GM18873 (cell line): ENCODE results near the gene PCYT2.

Source experiments
- ATAC-seq: cut with Tn5 transposase; IDR thresholded peaks from one replicate; pipeline ENCODE4 v1.9.1; 2021; ENCODE audit warnings: mild to moderate bottlenecking, moderate library complexity, moderate number of reproducible peaks; ENCODE audit not compliant: unreplicated experiment, low FRiP score

The PCYT2 gene

GRCh38 chr17:81914103-81914850, 3.1 kb upstream of the PCYT2 start:
- ATAC-seq, result no peak

GRCh38 chr17:81913394-81914102, 2.3 kb upstream of the PCYT2 start:
- no peak for ATAC-seq

GRCh38 chr17:81912441-81913309, 1.5 kb upstream of the PCYT2 start:
- no peak for ATAC-seq

DNA sequence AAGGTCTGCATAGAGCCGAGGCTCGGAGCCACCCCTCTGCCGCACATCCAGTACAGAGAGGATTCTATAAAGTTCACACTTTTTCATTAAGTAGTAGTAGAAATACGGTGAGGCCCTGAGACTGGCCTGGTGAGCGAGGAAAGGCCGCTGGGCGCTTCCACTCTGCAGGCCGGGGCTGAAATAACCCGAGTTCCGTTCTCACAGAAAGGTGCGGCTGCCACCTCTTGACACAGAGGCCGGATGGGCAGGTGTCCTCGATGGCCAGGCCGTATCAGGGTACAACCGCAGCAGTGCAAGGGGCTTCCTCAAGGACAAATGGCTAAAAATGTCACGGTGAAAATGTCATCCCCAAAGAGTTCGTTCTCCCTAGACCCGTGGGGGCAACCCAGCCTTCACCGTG, 770 bp upstream of the PCYT2 start:
- ATAC-seq, result no peak

DNA sequence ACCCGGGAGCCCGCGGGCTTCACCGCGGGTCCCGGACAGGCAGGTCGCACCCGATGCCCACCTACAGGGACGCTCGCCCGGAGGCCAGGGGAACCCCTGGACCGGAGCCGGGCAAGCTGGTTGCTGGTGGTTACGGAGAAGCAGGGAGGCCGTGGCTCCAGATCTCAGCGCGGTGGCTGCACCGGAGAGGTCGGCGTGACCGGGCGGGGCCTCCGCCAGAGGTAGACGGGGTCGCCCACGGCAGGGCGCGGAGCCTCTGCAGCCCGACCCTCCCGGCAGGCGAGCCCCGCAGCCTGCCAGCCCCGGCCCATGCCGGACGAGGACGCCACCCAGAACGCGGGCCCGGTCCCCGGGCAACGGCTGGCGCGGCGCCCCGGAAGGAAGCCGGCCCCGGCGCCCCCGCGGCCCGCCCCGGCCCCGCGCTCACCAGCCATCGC, 341 bp downstream of the PCYT2 start:
- no peak for ATAC-seq

GRCh38 chr17:81909966-81910839, 996 bp downstream of the PCYT2 start:
- ATAC-seq, result no peak

DNA sequence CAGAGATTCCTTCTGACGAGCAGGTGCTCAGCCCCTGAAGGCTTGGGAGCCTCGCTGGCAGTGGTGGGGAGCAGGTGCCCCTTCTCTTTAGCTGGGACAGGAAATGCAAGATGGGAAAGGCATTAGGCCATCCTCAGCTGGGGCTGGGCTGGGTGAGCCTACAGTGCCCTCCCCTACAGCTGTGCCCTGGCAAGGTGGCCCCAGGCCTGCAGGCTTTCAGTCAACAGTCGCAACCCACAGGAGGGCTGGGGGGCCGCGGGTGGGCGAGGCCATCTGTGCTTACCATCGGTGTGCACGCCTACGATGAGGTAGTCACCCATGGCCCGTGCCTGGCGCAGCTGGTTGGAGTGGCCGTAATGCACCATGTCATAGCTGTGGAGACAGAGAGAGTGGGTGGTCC, 2.0 kb downstream of the PCYT2 start:
- no peak for ATAC-seq

GRCh38 chr17:81908793-81909192, 2.4 kb downstream of the PCYT2 start:
- ATAC-seq, result no peak

DNA sequence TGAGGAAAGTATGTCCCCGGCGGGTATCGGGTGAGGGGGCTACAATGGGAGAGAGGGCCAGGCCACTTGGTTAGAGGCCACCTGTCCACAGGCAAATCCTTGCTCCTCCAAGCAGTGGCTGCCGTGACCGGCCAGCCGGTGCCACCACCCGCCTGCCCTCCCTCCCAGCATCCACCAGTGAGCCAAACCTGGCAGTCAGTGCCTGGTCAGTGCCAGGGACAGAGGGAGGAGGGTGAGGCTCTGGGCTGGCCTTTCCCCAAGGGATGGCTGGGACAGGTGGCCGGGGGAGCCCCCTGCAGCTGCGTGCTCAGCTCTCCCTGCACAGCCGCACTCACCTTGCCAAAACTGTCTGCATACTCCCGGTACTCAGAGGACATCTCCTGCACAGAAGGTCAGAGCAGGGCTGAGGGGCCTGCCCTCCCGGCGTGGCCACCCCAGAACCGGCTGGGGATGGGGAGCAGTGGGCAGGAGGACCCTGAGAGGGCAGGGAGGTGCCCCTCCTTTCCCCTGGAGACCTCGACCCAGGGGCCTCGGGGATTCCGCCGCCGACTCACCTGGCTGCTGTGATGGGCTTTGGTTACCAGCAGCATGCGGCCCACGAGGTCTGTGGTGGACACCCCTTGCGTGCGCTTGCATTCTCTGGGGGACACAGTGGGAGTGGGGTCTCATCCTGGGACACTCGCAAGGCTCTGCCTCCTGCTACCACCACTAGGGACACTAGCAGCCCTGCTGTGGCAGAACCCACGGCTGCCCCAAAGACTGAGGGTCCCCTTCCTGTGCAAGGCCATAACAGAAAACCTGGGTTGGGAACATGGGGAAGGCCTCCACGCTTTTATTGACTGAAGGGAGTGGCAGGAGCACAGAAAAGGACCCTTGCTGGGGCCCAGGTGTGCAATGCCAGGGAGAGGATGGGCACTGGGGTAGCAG, 3.7 kb downstream of the PCYT2 start:
- no peak for ATAC-seq

- no peak for ATAC-seq
Observed at GRCh38 chr17:81906476-81907218, 4.6 kb downstream of the PCYT2 start.

DNA sequence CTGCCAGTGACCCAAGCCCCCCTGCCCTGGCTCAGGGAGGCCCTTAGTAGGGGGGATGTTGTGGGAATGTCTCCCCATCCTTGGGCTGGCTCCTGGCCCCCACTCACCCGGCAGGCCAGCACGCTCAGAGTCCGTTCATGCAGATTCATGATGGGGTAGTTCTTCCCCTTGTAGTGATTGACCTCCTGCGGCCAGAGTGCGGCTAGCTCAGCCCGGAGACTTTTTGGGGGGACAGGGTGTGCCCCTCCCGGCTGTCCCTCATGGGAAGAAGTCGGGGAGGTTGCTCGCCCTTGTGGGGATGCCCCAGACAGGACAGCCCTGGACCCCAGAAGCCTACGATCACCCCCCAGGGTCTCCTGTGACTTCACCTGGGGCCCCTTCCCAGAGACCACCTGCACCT, 5.2 kb downstream of the PCYT2 start:
- ATAC-seq, result no peak

DNA sequence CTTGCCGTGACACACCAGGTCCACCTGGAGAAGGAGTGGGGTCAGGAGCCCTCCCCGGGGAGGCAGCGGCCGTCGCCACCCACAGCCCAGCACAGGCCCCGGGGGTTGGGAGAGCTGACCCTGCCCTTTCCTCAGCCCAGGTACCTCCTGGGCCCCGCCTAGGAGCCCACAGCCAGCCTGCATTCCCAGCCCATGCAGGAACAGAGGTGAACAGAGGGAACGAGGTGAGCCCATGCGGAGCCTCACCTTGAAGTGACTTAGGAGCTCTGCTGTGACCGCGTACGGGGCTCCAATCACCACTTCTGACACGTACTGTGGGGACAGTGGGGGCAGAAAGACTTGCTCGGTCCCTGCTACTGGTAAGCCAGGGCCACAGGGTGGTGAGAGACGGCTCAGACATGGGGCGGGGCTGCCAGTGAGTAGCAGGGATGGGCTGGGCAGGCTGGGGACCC, 5.7 kb downstream of the PCYT2 start:
- ATAC-seq, result no peak

DNA sequence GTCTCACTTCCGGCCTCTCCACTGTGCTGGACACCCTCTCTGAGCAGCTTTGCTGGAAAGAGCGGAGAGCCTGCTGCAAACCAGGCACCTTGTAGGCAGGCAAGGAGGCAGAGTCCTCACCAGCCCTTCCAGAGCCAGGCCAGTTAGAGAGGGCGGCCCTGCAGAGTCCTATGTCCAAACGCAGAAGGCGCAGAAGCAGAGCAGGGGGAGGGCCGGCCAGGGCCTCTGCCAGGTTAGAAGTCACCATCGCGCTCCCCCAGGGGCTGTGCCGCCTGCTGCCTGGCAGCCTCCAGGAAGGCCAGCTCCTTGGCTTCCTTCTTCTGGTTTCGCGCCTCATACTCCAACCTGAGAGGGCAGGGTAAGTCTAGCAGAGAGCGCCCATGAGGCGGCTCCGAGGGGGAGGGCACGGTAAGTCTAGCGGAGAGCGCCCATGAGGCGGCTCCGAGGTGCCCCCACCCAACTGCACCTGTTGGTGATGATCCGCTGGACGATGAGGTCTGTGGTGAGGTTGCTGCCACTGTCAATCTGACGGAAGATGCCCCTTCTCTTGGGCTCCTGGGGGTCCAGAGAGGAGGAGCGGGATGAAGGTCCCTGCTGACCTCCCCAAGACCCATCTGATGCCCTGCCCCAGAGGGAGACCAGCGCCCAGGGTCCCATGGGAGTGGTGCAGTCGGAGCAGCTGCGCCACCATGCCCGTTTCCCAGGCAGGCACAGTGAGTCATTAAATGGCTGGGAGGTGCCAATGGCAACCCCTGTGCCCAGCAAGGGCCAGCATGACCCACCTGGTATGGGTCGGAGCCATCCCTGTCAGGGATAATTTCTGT, 6.4 kb downstream of the PCYT2 start:
- no peak for ATAC-seq

GRCh38 chr17:81903896-81904599, 7.2 kb downstream of the PCYT2 start:
- no peak for ATAC-seq

- no peak for ATAC-seq
Observed at GRCh38 chr17:81903415-81903831, 7.8 kb downstream of the PCYT2 start.

GRCh38 chr17:81902653-81903414, 8.4 kb downstream of the PCYT2 start:
- ATAC-seq, result no peak
